Measurements from ENCODE around the gene OASL.

The OASL gene

DNA sequence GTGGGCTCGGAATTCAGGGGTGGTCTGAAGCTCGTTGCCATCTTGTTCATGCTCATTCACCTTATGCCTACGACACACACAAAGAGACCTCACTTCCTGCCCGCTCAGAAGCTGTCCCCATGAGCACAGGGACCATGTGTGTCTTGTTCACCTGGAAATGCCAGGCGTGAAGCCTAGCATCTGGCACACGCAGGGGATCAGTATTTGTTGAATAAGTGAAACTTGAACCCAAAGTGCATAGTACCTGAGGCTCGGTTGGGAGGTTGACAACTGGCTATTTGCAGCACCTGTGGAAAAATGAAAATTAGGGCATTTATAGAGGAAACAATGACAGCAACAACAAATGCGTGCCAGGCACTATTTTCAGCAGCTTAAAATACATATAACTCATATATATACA, 28.2 kb downstream of the OASL start:
- DNase-seq: no peak

DNA sequence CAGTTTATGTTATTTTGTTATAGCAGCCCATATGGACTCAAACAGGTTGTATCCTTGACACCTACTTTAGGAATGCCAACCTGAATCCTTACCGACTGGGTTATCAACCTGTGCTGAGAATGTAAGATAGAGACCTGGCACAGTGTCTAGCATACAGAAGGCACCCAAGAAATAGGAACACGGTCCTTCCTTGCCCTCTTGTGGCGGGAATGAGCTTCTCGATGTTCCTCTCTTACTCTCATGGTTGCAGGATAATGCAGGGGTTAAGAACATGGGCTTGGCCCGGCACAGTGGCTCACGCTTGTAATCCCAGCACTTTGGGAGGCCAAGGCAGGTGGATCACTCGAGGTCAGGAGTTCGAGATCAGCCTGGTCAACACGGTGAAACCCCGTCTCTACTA, 29.3 kb downstream of the OASL start:
- DNase-seq: peak; percentile 45

- DNase-seq: no peak
Observed at GRCh38 chr12:121008347-121009098, 30.5 kb downstream of the OASL start.

- DNase-seq: peak; percentile 50
Observed at GRCh38 chr12:121005346-121005815, 33.7 kb downstream of the OASL start.

- no peak for DNase-seq
Observed at GRCh38 chr12:121004253-121004815, 34.7 kb downstream of the OASL start.

- DNase-seq: no peak
Observed at GRCh38 chr12:121003650-121004049, 35.4 kb downstream of the OASL start.

- no peak for DNase-seq
Observed at GRCh38 chr12:121001841-121002483, 37.1 kb downstream of the OASL start.

GRCh38 chr12:121001060-121001459, 38.0 kb downstream of the OASL start:
- DNase-seq: no peak

- no peak for DNase-seq
Observed at GRCh38 chr12:121000530-121000929, 38.5 kb downstream of the OASL start.

GRCh38 chr12:120999191-121000120, 39.6 kb downstream of the OASL start:
- DNase-seq: no peak

DNA sequence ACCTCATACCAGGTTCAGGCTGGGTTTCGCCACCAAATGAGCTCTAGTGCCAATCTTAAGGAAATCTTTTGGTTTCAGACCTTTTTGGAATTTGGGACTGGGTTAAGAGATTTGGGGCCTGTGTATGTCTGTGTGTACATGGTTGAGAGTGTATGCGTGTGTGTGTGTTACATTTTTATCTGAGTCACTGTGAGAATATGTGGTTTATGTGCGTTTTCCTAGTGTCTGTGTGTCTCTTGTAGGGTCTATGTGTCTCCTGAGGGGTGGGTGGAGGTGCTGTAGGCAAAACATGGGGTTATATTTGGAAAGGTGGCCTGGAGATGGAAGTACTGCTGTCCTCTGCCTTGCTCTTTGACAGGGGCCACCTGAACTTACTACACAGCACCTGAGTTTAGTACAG, 40.6 kb downstream of the OASL start:
- no peak for DNase-seq

DNA sequence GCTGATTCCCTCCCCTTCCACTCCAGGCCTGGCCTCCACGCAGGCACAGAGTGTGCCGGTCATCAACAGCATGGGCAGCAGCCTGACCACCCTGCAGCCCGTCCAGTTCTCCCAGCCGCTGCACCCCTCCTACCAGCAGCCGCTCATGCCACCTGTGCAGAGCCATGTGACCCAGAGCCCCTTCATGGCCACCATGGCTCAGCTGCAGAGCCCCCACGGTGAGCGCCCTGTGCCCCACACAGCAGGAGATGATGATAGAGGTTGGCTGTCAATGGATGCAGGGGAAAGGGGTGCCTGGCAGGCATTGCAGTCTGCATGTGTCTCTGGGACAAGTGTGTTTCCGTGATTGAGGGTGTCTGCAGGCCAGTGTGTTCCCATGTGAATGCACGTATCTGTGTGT, 41.6 kb downstream of the OASL start:
- DNase-seq: no peak

GRCh38 chr12:120996133-120996746, 42.8 kb downstream of the OASL start:
- DNase-seq: no peak

GRCh38 chr12:120994589-120995337, 44.3 kb downstream of the OASL start:
- DNase-seq: no peak

- DNase-seq: no peak
Observed at GRCh38 chr12:120994059-120994458, 45.0 kb downstream of the OASL start.

DNA sequence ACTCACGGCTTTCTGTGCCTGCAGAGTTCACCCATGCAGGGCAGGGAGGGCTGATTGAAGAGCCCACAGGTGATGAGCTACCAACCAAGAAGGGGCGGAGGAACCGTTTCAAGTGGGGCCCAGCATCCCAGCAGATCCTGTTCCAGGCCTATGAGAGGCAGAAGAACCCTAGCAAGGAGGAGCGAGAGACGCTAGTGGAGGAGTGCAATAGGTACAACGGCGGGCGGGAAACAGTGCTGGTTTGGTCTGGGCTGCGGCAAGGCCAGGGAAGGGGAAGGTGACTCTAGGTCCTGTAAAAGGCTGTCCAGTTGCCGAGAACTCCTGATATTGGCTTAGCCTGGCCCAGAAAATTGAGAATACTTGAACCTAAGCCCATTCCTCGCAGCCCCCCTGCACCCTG, 45.5 kb downstream of the OASL start:
- DNase-seq: no peak

DNA sequence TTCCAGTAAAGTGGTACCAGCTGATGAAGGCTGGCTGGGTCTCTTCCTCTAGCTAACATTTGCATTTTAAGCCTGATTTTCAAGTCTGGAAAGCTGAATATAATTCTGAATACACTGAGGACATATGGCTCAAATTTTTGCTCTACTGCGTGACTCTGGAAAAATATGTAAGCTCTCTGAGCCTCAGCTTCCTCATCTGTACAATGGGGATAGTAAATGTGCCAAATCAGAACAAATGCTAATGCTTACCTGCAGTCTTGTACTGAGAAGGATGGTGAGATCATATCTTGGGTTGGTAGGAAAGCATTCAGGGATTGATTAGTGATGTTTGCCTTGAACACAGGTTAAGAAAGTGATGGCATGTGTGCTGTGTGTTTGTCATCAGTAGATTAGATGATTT, 46.1 kb downstream of the OASL start:
- no peak for DNase-seq

GRCh38 chr12:120991965-120992364, 47.1 kb downstream of the OASL start:
- no peak for DNase-seq

GRCh38 chr12:120990487-120991055, 48.5 kb downstream of the OASL start:
- no peak for DNase-seq

DNA sequence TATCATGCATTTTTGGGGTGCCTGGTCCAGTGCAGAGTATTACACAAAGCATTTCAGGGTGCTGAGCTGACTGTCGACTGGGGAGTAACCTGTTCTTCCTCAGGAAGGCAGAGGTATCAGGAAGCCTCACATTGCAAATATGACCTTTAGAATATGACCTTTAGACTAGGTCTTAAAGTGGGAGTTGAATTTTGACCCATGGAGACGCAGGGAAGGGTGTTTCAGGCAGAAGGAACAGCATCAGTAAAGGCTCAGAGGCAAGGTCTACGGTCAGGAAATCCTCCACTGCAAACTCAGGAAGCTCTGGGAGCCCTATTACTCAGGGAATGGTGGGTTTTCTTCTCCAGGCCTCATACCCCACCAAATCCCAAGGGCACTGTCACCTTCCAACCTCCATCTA, 49.4 kb downstream of the OASL start:
- no peak for DNase-seq

- no peak for DNase-seq
Observed at GRCh38 chr12:120988658-120989057, 50.4 kb downstream of the OASL start.

GRCh38 chr12:120988234-120988633, 50.8 kb downstream of the OASL start:
- no peak for DNase-seq

All from HCEC 1CT (cell line).